Measurements from ENCODE around the gene CENATAC.

- no peak for TF ChIP-seq CTCF (conservative IDR thresholded peaks at IDR 0.05; ENCODE audit: low read length)
- no peak for TF ChIP-seq EZH2phosphoT487 (IDR thresholded peaks at IDR 0.05; ENCODE audit: borderline replicate concordance, low read depth, low read length)
Observed at GRCh38 chr11:118973985-118974384, 24.0 kb upstream of the CENATAC start.
